ENCODE results near the gene DLG2.

GRCh38 chr11:83827520-83827919 is 1799.6 kb downstream of the DLG2 start:
- TF ChIP-seq EP300 (IDR thresholded peaks at IDR 0.05) (no peak), CTCF (IDR thresholded peaks at IDR 0.05) (no peak)

Measured in tibial nerve (tissue), 4 donors.